Thyroid gland (tissue), 4 donors: Measurements from ENCODE around the gene TYROBP. TPM values are rescaled to one million over a fixed set of nuclear protein-coding genes. Genes with fewer than 3 reads are reported as not detected.

Source experiments
- DNase-seq, 2 donors: peaks; one replicate each; pipeline ENCODE4 v3.0.0-alpha.2; 2019
- H3K27ac ChIP-seq, 3 donors: fragments of 200-600 bp; sonication (generic); 1 replicate in 2 of 3; 2 replicates in 1 of 3; pipeline ENCODE4 v1.5.1; 2016 to 2019; ENCODE audit warnings: mild to moderate bottlenecking in 1 of 3, moderate library complexity in 1 of 3
- H3K27me3 ChIP-seq: fragments of 200-600 bp; sonication (generic); one replicate; pipeline ENCODE4 v1.5.1; 2019
- H3K36me3 ChIP-seq, 2 donors: fragments of 200-600 bp; sonication (generic); one replicate each; pipeline ENCODE4 v1.5.1; 2016 to 2019
- H3K4me1 ChIP-seq, 2 donors: fragments of 200-600 bp; sonication (generic); one replicate each; pipeline ENCODE4 v1.5.1; 2017 to 2019
- H3K4me3 ChIP-seq, 3 donors: fragments of 200-600 bp; sonication (generic); replicated peaks in 1 of 3; 1 replicate in 2 of 3; 2 replicates in 1 of 3; pipeline ENCODE4 v1.5.1; 2016; ENCODE audit warnings: mild to moderate bottlenecking in 1 of 3
- H3K9me3 ChIP-seq: fragments of 200-600 bp; sonication (generic); one replicate; pipeline ENCODE4 v1.5.1; 2017
- POLR2A ChIP-seq, 2 donors: fragments of 450-650 bp; IDR thresholded peaks; one replicate each; pipeline ENCODE4 v1.6.1; 2017; ENCODE audit warnings: antibody characterized with exemption in 2 of 2, mild to moderate bottlenecking in 2 of 2, moderate library complexity in 1 of 2
- WGBS, 2 donors: methylation state at CpG; one replicate each; pipeline ENCODE4 v1.1.5; 2017; 5-methylcytosine and 5-hydroxymethylcytosine counted together
- intact Hi-C: fragments of 100-400 bp; cut with DNase I; formaldehyde crosslinking; loops from one replicate; pipeline ENCODE4 v1.15.1; 2023
- total RNA-seq, 4 donors: library from RNA; depleted of rRNA; stranded (reverse); fragments of >200 nt; gene quantifications; one replicate each; pipeline ENCODE4 v1.2.3, GENCODE V29; 2016
- TF ChIP-seq, protein P1 (sequence below), 6 experiments: fragments of 200-600 bp in 3 of 6; fragments of 450-650 bp in 3 of 6; sonication (generic) in 3 of 6; IDR thresholded peaks; one replicate each; pipeline ENCODE4 v1.5.1; 2016 to 2019; ENCODE audit warnings: antibody characterized with exemption in 6 of 6, mild to moderate bottlenecking in 2 of 6, inconsistent platforms in 1 of 6, moderate library complexity in 1 of 6

Gene TYROBP
- total RNA-seq, 4 donors from 2014 or later: 10.1 to 80.4 (median 27.5) TPM

DNA sequence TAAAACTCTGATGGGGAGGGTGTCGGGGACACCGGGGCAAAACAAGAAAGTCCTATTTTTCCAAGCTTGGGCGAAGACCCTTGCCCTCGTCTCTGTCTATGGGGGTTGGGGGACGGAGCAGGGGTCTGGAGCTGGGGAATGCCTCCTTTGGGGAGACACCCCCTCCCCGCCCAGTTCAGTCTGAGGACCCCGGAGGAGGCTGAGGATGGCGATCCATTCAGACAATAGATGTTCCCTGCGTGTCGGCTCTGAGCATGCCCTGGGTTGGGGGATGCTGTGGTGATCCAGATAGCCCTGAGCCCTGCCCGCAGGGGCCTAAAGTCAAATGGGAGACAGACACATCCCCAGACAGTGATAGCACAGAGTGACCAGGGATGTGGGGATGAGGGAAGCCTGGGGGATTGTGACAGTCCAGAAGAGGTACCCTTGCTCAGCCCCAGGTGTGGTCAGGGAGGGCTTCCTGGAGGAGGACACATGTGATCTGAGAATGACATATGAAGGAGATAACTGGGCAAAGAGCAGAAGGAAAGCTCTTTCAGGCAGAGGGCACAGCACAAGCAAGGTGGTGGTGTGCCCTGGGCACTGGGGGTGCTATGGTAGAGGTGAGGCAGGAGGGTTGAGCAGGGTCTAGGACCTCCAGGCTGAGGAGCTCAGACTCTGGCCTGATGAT is 37.2 kb upstream of the TYROBP start:
- Histone ChIP-seq H3K4me3 (no peak overlapping the region), H3K27me3 (no peaks in the 10 kb centered on the region), H3K36me3 (peaks cover 8 to 10% of the 10 kb centered on the region in 2 donors), H3K4me1 (no peaks in the 10 kb centered on the region), H3K27ac (no peak overlapping the region), H3K9me3 (no peaks in the 10 kb centered on the region)
- WGBS, 2 donors: 94 to 97% methylated on average over 5 to 11 of the region's 11 CpGs
- intact Hi-C loops: no loop called here
- no peak for DNase-seq
- TF ChIP-seq POLR2A (IDR thresholded peaks at IDR 0.05): no peak
- TF ChIP-seq, protein P1, sequence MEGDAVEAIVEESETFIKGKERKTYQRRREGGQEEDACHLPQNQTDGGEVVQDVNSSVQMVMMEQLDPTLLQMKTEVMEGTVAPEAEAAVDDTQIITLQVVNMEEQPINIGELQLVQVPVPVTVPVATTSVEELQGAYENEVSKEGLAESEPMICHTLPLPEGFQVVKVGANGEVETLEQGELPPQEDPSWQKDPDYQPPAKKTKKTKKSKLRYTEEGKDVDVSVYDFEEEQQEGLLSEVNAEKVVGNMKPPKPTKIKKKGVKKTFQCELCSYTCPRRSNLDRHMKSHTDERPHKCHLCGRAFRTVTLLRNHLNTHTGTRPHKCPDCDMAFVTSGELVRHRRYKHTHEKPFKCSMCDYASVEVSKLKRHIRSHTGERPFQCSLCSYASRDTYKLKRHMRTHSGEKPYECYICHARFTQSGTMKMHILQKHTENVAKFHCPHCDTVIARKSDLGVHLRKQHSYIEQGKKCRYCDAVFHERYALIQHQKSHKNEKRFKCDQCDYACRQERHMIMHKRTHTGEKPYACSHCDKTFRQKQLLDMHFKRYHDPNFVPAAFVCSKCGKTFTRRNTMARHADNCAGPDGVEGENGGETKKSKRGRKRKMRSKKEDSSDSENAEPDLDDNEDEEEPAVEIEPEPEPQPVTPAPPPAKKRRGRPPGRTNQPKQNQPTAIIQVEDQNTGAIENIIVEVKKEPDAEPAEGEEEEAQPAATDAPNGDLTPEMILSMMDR (IDR thresholded peaks at IDR 0.05): no peak

GRCh38 chr19:35944556-35944955 is 36.5 kb upstream of the TYROBP start:
- no peak overlapping the region for H3K4me3 ChIP-seq
- no peaks in the 10 kb centered on the region for H3K9me3 ChIP-seq
- no peaks in the 10 kb centered on the region for H3K4me1 ChIP-seq
- 84% methylated on average over 20 to 43 of the region's 52 CpGs for WGBS, 2 donors
- no peak overlapping the region for H3K27ac ChIP-seq
- DNase-seq: no peak
- no peak for TF ChIP-seq POLR2A (IDR thresholded peaks at IDR 0.05)
- TF ChIP-seq, protein P1 (IDR thresholded peaks at IDR 0.05): no peak
- no peaks in the 10 kb centered on the region for H3K27me3 ChIP-seq
- intact Hi-C loops: no loop called here
- H3K36me3 ChIP-seq: peaks cover 13 to 14% of the 10 kb centered on the region in 2 donors

DNA sequence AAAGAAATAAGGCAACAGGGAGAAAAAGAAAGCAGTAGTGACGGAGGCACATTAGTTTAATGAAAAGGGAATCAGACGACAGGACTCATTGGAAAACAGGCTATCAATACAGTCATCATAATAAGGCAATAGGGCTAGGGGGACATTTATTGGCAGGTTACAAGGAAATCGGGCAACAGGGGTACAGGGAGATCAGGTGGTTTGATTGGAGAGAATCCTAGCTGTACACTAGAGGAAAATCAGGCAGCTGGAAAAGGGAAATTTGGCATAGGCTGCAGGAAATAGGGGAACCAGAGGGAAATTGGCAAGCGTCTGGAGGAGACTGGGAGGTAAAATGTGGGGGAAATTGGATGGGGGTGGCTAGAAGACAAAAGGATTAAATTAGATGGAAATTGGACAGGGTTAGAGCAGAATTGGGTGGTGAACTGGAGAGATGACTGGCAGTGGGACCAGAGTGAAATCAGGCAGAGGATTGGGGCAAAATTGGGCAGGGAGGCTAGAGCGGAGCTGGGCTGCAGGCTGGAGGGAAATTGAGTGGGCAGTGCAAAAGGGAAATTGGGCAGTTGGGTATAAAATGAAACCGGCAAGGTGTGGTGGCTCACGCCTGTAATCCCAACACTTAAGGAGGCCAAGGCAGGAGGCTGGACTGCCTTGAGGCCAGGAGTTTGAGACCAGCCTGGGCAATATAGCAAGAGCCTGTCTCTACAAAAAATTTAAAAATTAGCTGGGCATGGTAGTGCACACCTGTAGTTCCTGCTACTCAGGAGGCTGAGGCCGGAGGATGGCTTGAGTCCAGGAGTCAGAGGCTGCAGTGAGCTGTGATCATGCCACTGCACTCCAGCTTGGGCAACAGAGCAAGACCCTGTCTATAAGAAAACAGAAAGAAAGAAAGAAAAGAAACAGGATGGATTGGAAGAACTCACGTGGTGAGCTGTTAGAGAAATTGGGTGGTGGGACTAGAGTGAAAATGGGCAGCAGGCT is 35.5 kb upstream of the TYROBP start:
- Histone ChIP-seq H3K4me1 (no peaks in the 10 kb centered on the region), H3K4me3 (no peak overlapping the region), H3K27me3 (no peaks in the 10 kb centered on the region), H3K36me3 (peaks cover 13 to 14% of the 10 kb centered on the region in 2 donors), H3K27ac (no peak overlapping the region), H3K9me3 (no peaks in the 10 kb centered on the region)
- intact Hi-C loops: no loop called here
- no peak for DNase-seq
- TF ChIP-seq, protein P1 (IDR thresholded peaks at IDR 0.05): no peak
- TF ChIP-seq POLR2A (IDR thresholded peaks at IDR 0.05): no peak
- 90% methylated on average over 9 of the region's 9 CpGs for WGBS, 2 donors

- intact Hi-C loops: no loop called here
- TF ChIP-seq, protein P1 (IDR thresholded peaks at IDR 0.05): no peak
- no peak for TF ChIP-seq POLR2A (IDR thresholded peaks at IDR 0.05)
These were observed 34.1 kb upstream of the TYROBP start for GRCh38 chr19:35942235-35942634.

More at GRCh38 chr19:35942235-35942634, 34.1 kb upstream of the TYROBP start:
- H3K27ac ChIP-seq: no peak overlapping the region
- H3K27me3 ChIP-seq: no peaks in the 10 kb centered on the region
- H3K9me3 ChIP-seq: no peaks in the 10 kb centered on the region
- DNase-seq: no peak
- no peak overlapping the region for H3K4me3 ChIP-seq
- peaks cover 13 to 14% of the 10 kb centered on the region in 2 donors for H3K36me3 ChIP-seq
- 94 to 100% methylated on average over 1 to 2 of the region's 3 CpGs for WGBS, 2 donors
- peaks cover 4 to 8% of the 10 kb centered on the region in 2 donors for H3K4me1 ChIP-seq
